ENCODE data around the gene RPRD1A. TPM values are rescaled to one million over a fixed set of nuclear protein-coding genes. Genes with fewer than 3 reads are reported as not detected.
"Not testable (repeated sequence)": the region's sequence is repeated elsewhere in the genome, so short reads cannot be mapped to it uniquely, and the experiment has no call there.

Gene RPRD1A
- total RNA-seq: 10 to 100 TPM; 32.2 to 32.6 TPM

GRCh38 chr18:36067055-36067957, at the start of gene RPRD1A:
TSS of gene RPRD1A (minus strand) at chr18:36067559. CDS start at chr18:36067404, 155 bp downstream.
- peak; percentile 93 to 95 for ATAC-seq

GRCh38 chr18:36116771-36117170, 49.4 kb upstream of the RPRD1A start:
- not testable (repeated sequence) for H3K27ac Mint-ChIP-seq; ATAC-seq; H3K9me3 Mint-ChIP-seq; DNase-seq (ENCODE audit: low spot score in 2 of 2)
- peaks cover 6 to 31% of the 10 kb centered on the region in 2 donors for H3K36me3 Mint-ChIP-seq

More at GRCh38 chr18:36067055-36067957, at the start of gene RPRD1A:
- peak; percentile 97 for DNase-seq (ENCODE audit: low spot score in 2 of 2)
- Mint-ChIP-seq H3K27ac (peak within 1 kb of the TSS; percentile 95 to 96), H3K9me3 (no peaks in the 10 kb centered on the region), H3K36me3 (peaks cover 17 to 20% of the 10 kb centered on the region in 2 donors)

GRCh38 chr18:36114738-36115137, 47.4 kb upstream of the RPRD1A start:
- Mint-ChIP-seq H3K9me3 (no peaks in the 10 kb centered on the region), H3K36me3 (peaks cover 11 to 38% of the 10 kb centered on the region in 2 donors), H3K27ac (no peak overlapping the region)
- ATAC-seq (no peak), DNase-seq (ENCODE audit: low spot score in 2 of 2) (no peak)

GRCh38 chr18:36114251-36114650, 46.9 kb upstream of the RPRD1A start:
- Mint-ChIP-seq H3K9me3 (no peaks in the 10 kb centered on the region), H3K27ac (no peak overlapping the region), H3K36me3 (peaks cover 12 to 43% of the 10 kb centered on the region in 2 donors)
- DNase-seq (ENCODE audit: low spot score in 2 of 2) (no peak), ATAC-seq (no peak)

GRCh38 chr18:36112302-36112701, 44.9 kb upstream of the RPRD1A start:
- Mint-ChIP-seq H3K9me3 (no peaks in the 10 kb centered on the region), H3K36me3 (peaks cover 10 to 39% of the 10 kb centered on the region in 2 donors), H3K27ac (no peak overlapping the region)
- DNase-seq (ENCODE audit: low spot score in 2 of 2) (no peak), ATAC-seq (no peak)

GRCh38 chr18:36109737-36110136, 42.4 kb upstream of the RPRD1A start:
- Mint-ChIP-seq H3K27ac (no peak overlapping the region), H3K9me3 (no peaks in the 10 kb centered on the region)

GRCh38 chr18:36108601-36109000, 41.2 kb upstream of the RPRD1A start:
- no peak for ATAC-seq
- H3K27ac Mint-ChIP-seq: no peak overlapping the region
- DNase-seq (ENCODE audit: low spot score in 2 of 2): no peak
- peaks cover 10 to 25% of the 10 kb centered on the region in 2 donors for H3K36me3 Mint-ChIP-seq
- H3K9me3 Mint-ChIP-seq: no peaks in the 10 kb centered on the region

More at GRCh38 chr18:36109737-36110136, 42.4 kb upstream of the RPRD1A start:
- peaks cover 10 to 31% of the 10 kb centered on the region in 2 donors for H3K36me3 Mint-ChIP-seq
- no peak for DNase-seq (ENCODE audit: low spot score in 2 of 2)
- no peak for ATAC-seq

- Mint-ChIP-seq H3K27ac (no peak overlapping the region), H3K36me3 (peaks cover 10 to 25% of the 10 kb centered on the region in 2 donors), H3K9me3 (no peaks in the 10 kb centered on the region)
- ATAC-seq: no peak
- DNase-seq (ENCODE audit: low spot score in 2 of 2): no peak
Observed at GRCh38 chr18:36108196-36108595, 40.8 kb upstream of the RPRD1A start.

GRCh38 chr18:36107477-36107876, 40.1 kb upstream of the RPRD1A start:
- DNase-seq (ENCODE audit: low spot score in 2 of 2) (no peak), ATAC-seq (no peak)
- Mint-ChIP-seq H3K36me3 (peaks cover 10 to 23% of the 10 kb centered on the region in 2 donors), H3K27ac (no peak overlapping the region), H3K9me3 (no peaks in the 10 kb centered on the region)

GRCh38 chr18:36104749-36105148, 37.4 kb upstream of the RPRD1A start:
- no peak overlapping the region for H3K27ac Mint-ChIP-seq
- DNase-seq (ENCODE audit: low spot score in 2 of 2) (no peak), ATAC-seq (no peak)
- H3K9me3 Mint-ChIP-seq: no peaks in the 10 kb centered on the region
- peaks cover 5 to 9% of the 10 kb centered on the region in 2 donors for H3K36me3 Mint-ChIP-seq

GRCh38 chr18:36101943-36102342, 34.6 kb upstream of the RPRD1A start:
- Mint-ChIP-seq H3K36me3 (no peaks in the 10 kb centered on the region), H3K27ac (no peak overlapping the region), H3K9me3 (no peaks in the 10 kb centered on the region)
- ATAC-seq (no peak), DNase-seq (ENCODE audit: low spot score in 2 of 2) (no peak)

- Mint-ChIP-seq H3K27ac (no peak overlapping the region), H3K36me3 (no peaks in the 10 kb centered on the region), H3K9me3 (no peaks in the 10 kb centered on the region)
- no peak for DNase-seq (ENCODE audit: low spot score in 2 of 2)
- ATAC-seq: no peak
Observed at GRCh38 chr18:36099311-36099710, 32.0 kb upstream of the RPRD1A start.

- ATAC-seq (no peak), DNase-seq (ENCODE audit: low spot score in 2 of 2) (no peak)
- Mint-ChIP-seq H3K36me3 (no peaks in the 10 kb centered on the region), H3K27ac (no peak overlapping the region), H3K9me3 (no peaks in the 10 kb centered on the region)
Observed at GRCh38 chr18:36096955-36097354, 29.6 kb upstream of the RPRD1A start.

- H3K27ac Mint-ChIP-seq: no peak overlapping the region
- no peaks in the 10 kb centered on the region for H3K9me3 Mint-ChIP-seq
- DNase-seq (ENCODE audit: low spot score in 2 of 2): no peak
Observed at GRCh38 chr18:36095936-36096519, 28.7 kb upstream of the RPRD1A start.

GRCh38 chr18:36094431-36094830, 27.1 kb upstream of the RPRD1A start:
- no peak overlapping the region for H3K27ac Mint-ChIP-seq
- H3K9me3 Mint-ChIP-seq: no peaks in the 10 kb centered on the region
- no peaks in the 10 kb centered on the region for H3K36me3 Mint-ChIP-seq
- ATAC-seq (no peak), DNase-seq (ENCODE audit: low spot score in 2 of 2) (no peak)

More at GRCh38 chr18:36095936-36096519, 28.7 kb upstream of the RPRD1A start:
- peak in 1 of 2 donors; percentile 37 for ATAC-seq
- no peaks in the 10 kb centered on the region for H3K36me3 Mint-ChIP-seq

- DNase-seq (ENCODE audit: low spot score in 2 of 2); H3K36me3 Mint-ChIP-seq; H3K27ac Mint-ChIP-seq; ATAC-seq; H3K9me3 Mint-ChIP-seq: not testable (repeated sequence)
Observed at GRCh38 chr18:36092116-36092515, 24.8 kb upstream of the RPRD1A start.

GRCh38 chr18:36089001-36089400, 21.6 kb upstream of the RPRD1A start:
- Mint-ChIP-seq H3K36me3 (no peaks in the 10 kb centered on the region), H3K27ac (no peak overlapping the region), H3K9me3 (no peaks in the 10 kb centered on the region)
- ATAC-seq (no peak), DNase-seq (ENCODE audit: low spot score in 2 of 2) (no peak)

Data from activated naive CD4-positive, alpha-beta T cell treated with anti-CD3 and anti-CD28 coated beads, Interleukin-2, amount 50 U/mL, for 72 hours (primary cell).